Measurements from ENCODE around the gene MSX1. TPM values are rescaled to one million over a fixed set of nuclear protein-coding genes. Genes with fewer than 3 reads are reported as not detected.
"Not testable (repeated sequence)": the region's sequence is repeated elsewhere in the genome, so short reads cannot be mapped to it uniquely, and the experiment has no call there.

The MSX1 gene
- total and polyA plus RNA-seq, 3 donors from 2014 or later, result 0.99 to 1.7 (median 1.7) TPM

- Histone ChIP-seq H3K4me1 (no peaks in the 10 kb centered on the region), H3K9me3 (no peaks in the 10 kb centered on the region), H3K27me3 (no peaks in the 10 kb centered on the region), H3K27ac (no peak overlapping the region), H3K4me3 (no peak overlapping the region), H3K36me3 (ENCODE audit: low read depth, missing control alignments) (no peaks in the 10 kb centered on the region)
- no peak for DNase-seq
- WGBS, 2 donors, result 59 to 62% methylated on average over 16 to 17 of the region's 17 CpGs
- no peak for TF ChIP-seq CTCF (IDR thresholded peaks at IDR 0.05)
- no peak for TF ChIP-seq POLR2A (IDR thresholded peaks at IDR 0.05)
- intact Hi-C loops (cut with DNase I; ENCODE audit: low total_unique reads), result no loop called here
These were observed 40.9 kb upstream of the MSX1 start for GRCh38 chr4:4818415-4819212.

GRCh38 chr4:4819213-4819606 is 40.3 kb upstream of the MSX1 start:
- intact Hi-C loops (cut with DNase I; ENCODE audit: low total_unique reads), result no loop called here
- no peak overlapping the region for H3K27ac ChIP-seq
- no peak for TF ChIP-seq POLR2A (IDR thresholded peaks at IDR 0.05)
- TF ChIP-seq CTCF (IDR thresholded peaks at IDR 0.05), result no peak

GRCh38 chr4:4820261-4820660 is 39.2 kb upstream of the MSX1 start:
- no peak overlapping the region for H3K4me3 ChIP-seq
- no peaks in the 10 kb centered on the region for H3K36me3 ChIP-seq (ENCODE audit: low read depth, missing control alignments)
- no peaks in the 10 kb centered on the region for H3K4me1 ChIP-seq
- H3K9me3 ChIP-seq, result no peaks in the 10 kb centered on the region
- no peak overlapping the region for H3K27ac ChIP-seq
- intact Hi-C loops (cut with DNase I; ENCODE audit: low total_unique reads), result no loop called here
- H3K27me3 ChIP-seq, result no peaks in the 10 kb centered on the region
- no peak for TF ChIP-seq POLR2A (IDR thresholded peaks at IDR 0.05)
- no peak for TF ChIP-seq CTCF (IDR thresholded peaks at IDR 0.05)
- no peak for DNase-seq
- WGBS, 2 donors, result 75 to 79% methylated on average over 14 of the region's 14 CpGs

More at GRCh38 chr4:4819213-4819606, 40.3 kb upstream of the MSX1 start:
- Histone ChIP-seq H3K9me3 (no peaks in the 10 kb centered on the region), H3K27me3 (no peaks in the 10 kb centered on the region), H3K36me3 (ENCODE audit: low read depth, missing control alignments) (no peaks in the 10 kb centered on the region), H3K4me1 (no peaks in the 10 kb centered on the region), H3K4me3 (no peak overlapping the region)
- WGBS, 2 donors, result 69 to 90% methylated on average over 5 of the region's 5 CpGs
- no peak for DNase-seq

- Histone ChIP-seq H3K36me3 (ENCODE audit: low read depth, missing control alignments) (no peaks in the 10 kb centered on the region), H3K4me1 (no peaks in the 10 kb centered on the region), H3K27me3 (no peaks in the 10 kb centered on the region), H3K27ac (no peak overlapping the region), H3K9me3 (no peaks in the 10 kb centered on the region), H3K4me3 (no peak overlapping the region)
- no peak for DNase-seq
- intact Hi-C loops (cut with DNase I; ENCODE audit: low total_unique reads), result no loop called here
- TF ChIP-seq CTCF (IDR thresholded peaks at IDR 0.05), result no peak
- TF ChIP-seq POLR2A (IDR thresholded peaks at IDR 0.05), result no peak
- WGBS, 2 donors, result 72 to 79% methylated on average over 3 of the region's 3 CpGs
These were observed 38.7 kb upstream of the MSX1 start for GRCh38 chr4:4820739-4821138.

GRCh38 chr4:4821577-4821976 is 37.9 kb upstream of the MSX1 start:
- Histone ChIP-seq H3K9me3 (no peaks in the 10 kb centered on the region), H3K27me3 (no peaks in the 10 kb centered on the region), H3K4me1 (no peaks in the 10 kb centered on the region), H3K36me3 (ENCODE audit: low read depth, missing control alignments) (no peaks in the 10 kb centered on the region), H3K27ac (no peak overlapping the region), H3K4me3 (no peak overlapping the region)
- intact Hi-C loops (cut with DNase I; ENCODE audit: low total_unique reads), result no loop called here
- DNase-seq, result no peak
- TF ChIP-seq CTCF (IDR thresholded peaks at IDR 0.05) (no peak), POLR2A (IDR thresholded peaks at IDR 0.05) (no peak)

GRCh38 chr4:4822286-4822685 is 37.2 kb upstream of the MSX1 start:
- H3K4me1 ChIP-seq; H3K27me3 ChIP-seq; H3K4me3 ChIP-seq; H3K9me3 ChIP-seq; H3K27ac ChIP-seq; DNase-seq; H3K36me3 ChIP-seq (ENCODE audit: low read depth, missing control alignments); intact Hi-C loops (cut with DNase I; ENCODE audit: low total_unique reads): not testable (repeated sequence)
- 92 to 97% methylated on average over 6 of the region's 6 CpGs for WGBS, 2 donors

Measured in testis (tissue), 3 donors.